ENCODE results near the gene BDP1.

- TF ChIP-seq GATA3 (IDR thresholded peaks at IDR 0.05; ENCODE audit: low read depth, low read length) (no peak), GATA2 (IDR thresholded peaks at IDR 0.05; ENCODE audit: low read depth, low read length) (no peak)
Measured at GRCh38 chr5:71597001-71597400, 141.6 kb downstream of the BDP1 start.

Measured in SH-SY5Y (cell line).